ENCODE measurements around the gene RNF112.

DNA sequence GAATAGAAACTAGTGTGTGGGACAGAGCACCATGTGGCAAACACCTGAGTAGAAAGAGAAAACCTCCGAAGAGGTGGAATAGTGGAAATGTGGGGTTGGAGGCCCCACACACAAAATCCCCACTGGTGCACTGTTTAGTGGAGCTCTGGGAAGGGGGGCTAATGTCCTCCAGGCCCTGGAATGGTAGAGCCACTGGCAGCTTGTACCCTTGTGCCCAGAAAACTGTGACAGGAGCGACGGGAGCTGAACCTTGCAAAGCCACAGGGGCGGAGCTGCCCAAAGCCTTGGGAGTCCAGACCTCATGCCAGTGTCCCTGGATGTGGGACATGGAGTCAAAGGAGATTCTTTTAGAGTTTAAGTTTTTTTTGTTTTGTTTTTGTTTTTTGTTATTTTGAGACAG lies 50.6 kb downstream of the RNF112 start:
- TF ChIP-seq, protein P1, sequence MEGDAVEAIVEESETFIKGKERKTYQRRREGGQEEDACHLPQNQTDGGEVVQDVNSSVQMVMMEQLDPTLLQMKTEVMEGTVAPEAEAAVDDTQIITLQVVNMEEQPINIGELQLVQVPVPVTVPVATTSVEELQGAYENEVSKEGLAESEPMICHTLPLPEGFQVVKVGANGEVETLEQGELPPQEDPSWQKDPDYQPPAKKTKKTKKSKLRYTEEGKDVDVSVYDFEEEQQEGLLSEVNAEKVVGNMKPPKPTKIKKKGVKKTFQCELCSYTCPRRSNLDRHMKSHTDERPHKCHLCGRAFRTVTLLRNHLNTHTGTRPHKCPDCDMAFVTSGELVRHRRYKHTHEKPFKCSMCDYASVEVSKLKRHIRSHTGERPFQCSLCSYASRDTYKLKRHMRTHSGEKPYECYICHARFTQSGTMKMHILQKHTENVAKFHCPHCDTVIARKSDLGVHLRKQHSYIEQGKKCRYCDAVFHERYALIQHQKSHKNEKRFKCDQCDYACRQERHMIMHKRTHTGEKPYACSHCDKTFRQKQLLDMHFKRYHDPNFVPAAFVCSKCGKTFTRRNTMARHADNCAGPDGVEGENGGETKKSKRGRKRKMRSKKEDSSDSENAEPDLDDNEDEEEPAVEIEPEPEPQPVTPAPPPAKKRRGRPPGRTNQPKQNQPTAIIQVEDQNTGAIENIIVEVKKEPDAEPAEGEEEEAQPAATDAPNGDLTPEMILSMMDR (IDR thresholded peaks at IDR 0.05): no peak
- TF ChIP-seq POLR2A (IDR thresholded peaks at IDR 0.05): no peak
- TF ChIP-seq EP300 (IDR thresholded peaks at IDR 0.05): no peak
- TF ChIP-seq POLR2AphosphoS5 (IDR thresholded peaks at IDR 0.05): no peak
